OCI-LY1 (cell line): Measurements from ENCODE around the gene KCNK13.

ENCODE experiments used
- H2AFZ ChIP-seq: fragments of 200-600 bp; sonication (generic), shearing (Covaris generic); 2 replicates; pipeline ENCODE4 v1.6.0; 2014; ENCODE audit warnings: antibody characterized with exemption, mild to moderate bottlenecking, low read length
- H3F3A ChIP-seq: fragments of 200-600 bp; sonication (generic), shearing (Covaris generic); 2 replicates; pipeline ENCODE4 v1.6.0; 2014; ENCODE audit warnings: mild to moderate bottlenecking, antibody characterized with exemption, low read length, moderate library complexity; ENCODE audit not compliant: insufficient read depth
- H3K27ac ChIP-seq: fragments of 200-600 bp; sonication (generic); 2 replicates; pipeline ENCODE4 v1.5.1; 2014; ENCODE audit warnings: low read length, mixed run types, mild to moderate bottlenecking, low read depth; ENCODE audit not compliant: poor library complexity, severe bottlenecking
- H3K27me3 ChIP-seq: fragments of 200-600 bp; sonication (generic); 2 replicates; pipeline ENCODE4 v1.6.0; 2014; ENCODE audit warnings: antibody characterized with exemption, mild to moderate bottlenecking, low read length, moderate library complexity; ENCODE audit not compliant: insufficient read depth
- H3K36me3 ChIP-seq: fragments of 200-600 bp; sonication (generic); 2 replicates; pipeline ENCODE4 v1.6.1; 2014; ENCODE audit warnings: mild to moderate bottlenecking, antibody characterized with exemption, low read length, moderate library complexity, mixed read lengths; ENCODE audit not compliant: insufficient read depth
- H3K4me1 ChIP-seq: fragments of 200-600 bp; sonication (generic); 2 replicates; pipeline ENCODE4 v1.5.1; 2014; ENCODE audit warnings: mild to moderate bottlenecking, low read length, moderate library complexity; ENCODE audit not compliant: insufficient read depth, severe bottlenecking
- H3K4me2 ChIP-seq: fragments of 200-600 bp; sonication (generic), shearing (Covaris generic); 2 replicates; pipeline ENCODE4 v1.6.1; 2014; ENCODE audit warnings: low read length
- H3K4me3 ChIP-seq: fragments of 200-600 bp; sonication (generic); 2 replicates; pipeline ENCODE4 v1.5.1; 2014; ENCODE audit warnings: low read length, low read depth, mild to moderate bottlenecking, mixed read lengths; ENCODE audit not compliant: poor library complexity, severe bottlenecking
- H3K79me2 ChIP-seq: fragments of 200-600 bp; shearing (Covaris generic); 2 replicates; pipeline ENCODE4 v1.6.1; 2016; ENCODE audit warnings: mixed run types, low read length, mixed read lengths; ENCODE audit not compliant: insufficient read depth
- H3K9ac ChIP-seq: fragments of 200-600 bp; sonication (generic), shearing (Covaris generic); 2 replicates; pipeline ENCODE4 v1.6.1; 2014; ENCODE audit warnings: mild to moderate bottlenecking, low read length, mixed read lengths
- H3K9me2 ChIP-seq: fragments of 200-600 bp; sonication (generic), shearing (Covaris generic); 2 replicates; pipeline ENCODE4 v1.6.1; 2014; ENCODE audit warnings: low read depth, mild to moderate bottlenecking, low read length, mixed read lengths
- H3K9me3 ChIP-seq: fragments of 200-600 bp; shearing (Covaris generic); 2 replicates; pipeline ENCODE4 v1.6.1; 2014; ENCODE audit warnings: low read length, mixed read lengths
- H4K20me1 ChIP-seq: fragments of 200-600 bp; sonication (generic), shearing (Covaris generic); 2 replicates; pipeline ENCODE4 v1.6.0; 2016; ENCODE audit warnings: mild to moderate bottlenecking, low read length; ENCODE audit not compliant: insufficient read depth
- CTCF ChIP-seq: fragments of 200-600 bp; sonication (generic), shearing (Covaris generic); IDR thresholded peaks from 2 replicates; pipeline ENCODE4 v1.5.1; 2017; ENCODE audit warnings: mild to moderate bottlenecking, antibody characterized with exemption, low read length, moderate library complexity, mixed read lengths
- EZH2 ChIP-seq: fragments of 200-600 bp; sonication (generic), shearing (Covaris generic); IDR thresholded peaks from 2 replicates; pipeline ENCODE4 v1.8.0; 2017; ENCODE audit warnings: borderline replicate concordance, mixed run types, mild to moderate bottlenecking, antibody characterized with exemption, low read length, moderate library complexity, mixed read lengths

KCNK13 gene

GRCh38 chr14:90061685-90062126 lies at the start of gene KCNK13:
Gene KCNK13 (plus strand): TSS chr14:90061994. CDS start chr14:90062206, 212 bp downstream.
- no peaks in the 10 kb centered on the region for H4K20me1 ChIP-seq
- H3F3A ChIP-seq: no peaks in the 10 kb centered on the region
- H3K9me3 ChIP-seq: peaks cover 3% of the 10 kb centered on the region; the same call in 1 of the 2 replicates
- TF ChIP-seq EZH2 (no peak), CTCF (no peak)
- peak within 1 kb of the TSS; percentile 69 for H3K4me3 ChIP-seq
- H2AFZ ChIP-seq: no peak within 1 kb of the TSS; the same call in 1 of the 2 replicates
- peak within 1 kb of the TSS; percentile 77 for H3K4me2 ChIP-seq
- H3K79me2 ChIP-seq: no peaks in the 10 kb centered on the region
- no peaks in the 10 kb centered on the region for H3K9me2 ChIP-seq
- peaks cover 3% of the 10 kb centered on the region; the same call in 1 of the 2 replicates for H3K36me3 ChIP-seq
- peak within 1 kb of the TSS; percentile 43; the same call in 1 of the 2 replicates for H3K9ac ChIP-seq
- peaks cover 10% of the 10 kb centered on the region for H3K4me1 ChIP-seq
- H3K27me3 ChIP-seq: peaks cover 12% of the 10 kb centered on the region
- H3K27ac ChIP-seq: no peak within 1 kb of the TSS

- TF ChIP-seq EZH2 (no peak), CTCF (no peak)
- Histone ChIP-seq H3K4me1 (no peaks in the 10 kb centered on the region), H3K27ac (no peak overlapping the region), H3K36me3 (peaks cover 73% of the 10 kb centered on the region), H3K9ac (no peak overlapping the region), H3K4me2 (no peak overlapping the region), H3K27me3 (no peaks in the 10 kb centered on the region), H3K9me2 (no peaks in the 10 kb centered on the region), H2AFZ (no peak overlapping the region), H4K20me1 (no peaks in the 10 kb centered on the region), H3K9me3 (no peaks in the 10 kb centered on the region), H3K4me3 (no peak overlapping the region), H3F3A (no peaks in the 10 kb centered on the region), H3K79me2 (no peaks in the 10 kb centered on the region)
Observed at GRCh38 chr14:90017371-90017770, 44.4 kb upstream of the KCNK13 start.

- no peaks in the 10 kb centered on the region for H3K9me3 ChIP-seq
- H2AFZ ChIP-seq: no peak overlapping the region
- no peaks in the 10 kb centered on the region for H3K9me2 ChIP-seq
- no peaks in the 10 kb centered on the region for H3K79me2 ChIP-seq
- H3K27me3 ChIP-seq: no peaks in the 10 kb centered on the region
- H3K9ac ChIP-seq: no peak overlapping the region
- no peak overlapping the region for H3K27ac ChIP-seq
- TF ChIP-seq EZH2 (no peak), CTCF (no peak)
- no peak overlapping the region for H3K4me2 ChIP-seq
- no peaks in the 10 kb centered on the region for H3K4me1 ChIP-seq
- no peak overlapping the region for H3K4me3 ChIP-seq
- no peaks in the 10 kb centered on the region for H4K20me1 ChIP-seq
- H3K36me3 ChIP-seq: peaks cover 69% of the 10 kb centered on the region
- no peaks in the 10 kb centered on the region for H3F3A ChIP-seq
Observed at GRCh38 chr14:90019824-90020523, 41.8 kb upstream of the KCNK13 start.
